Mesothelial cell of epicardium (in vitro differentiated cells): Measurements from ENCODE around the gene GPD1. TPM values are rescaled to one million over a fixed set of nuclear protein-coding genes. Genes with fewer than 3 reads are reported as not detected.

ENCODE experiments used
- DNase-seq, 2 experiments: peaks; one replicate each; pipeline ENCODE4 v3.0.0; 2021; ENCODE audit warnings: low spot score in 2 of 2; ENCODE audit not compliant: unreplicated experiment in 2 of 2
- H3K27ac Mint-ChIP-seq: 2 replicates; pipeline ENCODE4 v1.8.0; 2021; ENCODE audit warnings: mixed read lengths
- H3K27me3 Mint-ChIP-seq: 2 replicates; pipeline ENCODE4 v1.8.0; 2021; ENCODE audit warnings: low read depth, mixed read lengths
- H3K36me3 Mint-ChIP-seq: 2 replicates; pipeline ENCODE4 v1.8.0; 2021; ENCODE audit warnings: mixed read lengths
- H3K4me1 Mint-ChIP-seq: 2 replicates; pipeline ENCODE4 v1.8.0; 2021; ENCODE audit warnings: mixed read lengths
- H3K4me3 Mint-ChIP-seq: 2 replicates; pipeline ENCODE4 v1.8.0; 2021; ENCODE audit warnings: mild to moderate bottlenecking, moderate library complexity, mixed read lengths
- H3K9me3 Mint-ChIP-seq: 2 replicates; pipeline ENCODE4 v1.8.0; 2021; ENCODE audit warnings: mixed read lengths
- CTCF ChIP-seq: fragments of 200-600 bp; sonication (generic); IDR thresholded peaks from one replicate; pipeline ENCODE4 v1.5.0; 2021; ENCODE audit warnings: antibody characterized with exemption; ENCODE audit not compliant: unreplicated experiment
- total RNA-seq: library from RNA; stranded (reverse); gene quantifications from 3 replicates; pipeline ENCODE4 v1.2.1, GENCODE V29; 2021

GPD1 gene
- total RNA-seq, 1 donor from 2014 or later: 0.72 TPM

- Mint-ChIP-seq H3K4me1 (peaks cover 4% of the 10 kb centered on the region), H3K27ac (no peak overlapping the region), H3K4me3 (no peak overlapping the region), H3K9me3 (no peaks in the 10 kb centered on the region), H3K27me3 (peaks cover under 1% of the 10 kb centered on the region), H3K36me3 (no peaks in the 10 kb centered on the region)
- no peak for TF ChIP-seq CTCF
- DNase-seq: no peak
Observed at GRCh38 chr12:50075808-50076170, 28.0 kb upstream of the GPD1 start.

- Mint-ChIP-seq H3K36me3 (no peaks in the 10 kb centered on the region), H3K4me1 (peaks cover 4% of the 10 kb centered on the region), H3K27ac (no peak overlapping the region), H3K27me3 (peaks cover 6% of the 10 kb centered on the region), H3K9me3 (no peaks in the 10 kb centered on the region), H3K4me3 (no peak overlapping the region)
- no peak for TF ChIP-seq CTCF
- no peak for DNase-seq
Observed at GRCh38 chr12:50077099-50077498, 26.7 kb upstream of the GPD1 start.

- no peak for DNase-seq
- no peak for TF ChIP-seq CTCF
- peaks cover 4% of the 10 kb centered on the region for H3K4me1 Mint-ChIP-seq
- H3K9me3 Mint-ChIP-seq: no peaks in the 10 kb centered on the region
- no peak overlapping the region for H3K4me3 Mint-ChIP-seq
- no peaks in the 10 kb centered on the region for H3K36me3 Mint-ChIP-seq
- H3K27ac Mint-ChIP-seq: no peak overlapping the region
- H3K27me3 Mint-ChIP-seq: peaks cover 6% of the 10 kb centered on the region
Observed at GRCh38 chr12:50078281-50078680, 25.5 kb upstream of the GPD1 start.

GRCh38 chr12:50079771-50080170 lies 24.0 kb upstream of the GPD1 start:
- Mint-ChIP-seq H3K27ac (no peak overlapping the region), H3K9me3 (no peaks in the 10 kb centered on the region), H3K4me1 (peaks cover 11% of the 10 kb centered on the region), H3K4me3 (no peak overlapping the region), H3K36me3 (no peaks in the 10 kb centered on the region), H3K27me3 (peaks cover 6% of the 10 kb centered on the region)
- no peak for TF ChIP-seq CTCF
- DNase-seq: no peak

GRCh38 chr12:50081096-50081808 lies 22.6 kb upstream of the GPD1 start:
- TF ChIP-seq CTCF: no peak
- Mint-ChIP-seq H3K9me3 (no peaks in the 10 kb centered on the region), H3K4me1 (peaks cover 18% of the 10 kb centered on the region), H3K27me3 (peaks cover 6% of the 10 kb centered on the region), H3K27ac (no peak overlapping the region), H3K4me3 (no peak overlapping the region), H3K36me3 (no peaks in the 10 kb centered on the region)
- no peak for DNase-seq
